Naive thymus-derived CD8-positive, alpha-beta T cell (primary cell): Measurements from ENCODE around the gene CACNG3. TPM values are rescaled to one million over a fixed set of nuclear protein-coding genes. Genes with fewer than 3 reads are reported as not detected.

Experiments
- ATAC-seq, 2 donors: fragments of 150-1000 bp; cut with Tn5 transposase in 1 of 2; sonication (Bioruptor Pico), chemical (Tn5 transposase) in 1 of 2; 1 replicate in 1 of 2; 2 replicates in 1 of 2; pipeline ENCODE4 v1.10.0; 2021; ENCODE audit warnings: mild to moderate bottlenecking in 2 of 2, moderate library complexity in 2 of 2
- POLR2A ChIA-PET: fragments of 350-600 bp; sonication (Branson Sonifier 250); formaldehyde crosslinking; loops from one replicate; lab custom pipeline; 2021; ENCODE audit warnings: antibody characterized with exemption; lab: Charles Lee
- DNase-seq, 10 donors: peaks; one replicate each; pipeline versions ENCODE4 v3.0.0 to v3.0.0-alpha.2; 2020 to 2022
- H3K27ac Mint-ChIP-seq, 10 donors: one replicate each; pipeline ENCODE4 v1.8.0; 2020 to 2022; ENCODE audit warnings: mild to moderate bottlenecking in 10 of 10, mixed read lengths in 10 of 10, moderate library complexity in 4 of 10, inconsistent platforms in 1 of 10
- H3K27me3 Mint-ChIP-seq, 5 donors: one replicate each; pipeline ENCODE4 v1.8.0; 2021 to 2022; ENCODE audit warnings: mixed read lengths in 5 of 5
- H3K36me3 Mint-ChIP-seq, 3 donors: one replicate each; pipeline ENCODE4 v1.8.0; 2020 to 2022; ENCODE audit warnings: mixed read lengths in 3 of 3, mild to moderate bottlenecking in 2 of 3, inconsistent platforms in 1 of 3
- H3K4me1 Mint-ChIP-seq, 4 donors: one replicate each; pipeline ENCODE4 v1.8.0; 2021 to 2022; ENCODE audit warnings: mixed read lengths in 4 of 4
- H3K4me3 Mint-ChIP-seq, 10 donors: one replicate each; pipeline ENCODE4 v1.8.0; 2020 to 2022; ENCODE audit warnings: mild to moderate bottlenecking in 10 of 10, mixed read lengths in 10 of 10, moderate library complexity in 6 of 10, inconsistent platforms in 1 of 10
- H3K9me3 Mint-ChIP-seq, 9 donors: one replicate each; pipeline ENCODE4 v1.8.0; 2020 to 2022; ENCODE audit warnings: mixed read lengths in 9 of 9, mild to moderate bottlenecking in 3 of 9, inconsistent platforms in 1 of 9, moderate library complexity in 1 of 9
- polyA plus RNA-seq, 3 donors: library from polyadenylated mRNA; unstranded; fragments of 300-500 nt; fragmentation: Illumina TruSeq; gene quantifications; one replicate each; pipeline ENCODE4 v1.2.3, GENCODE V29; 2021
- total RNA-seq, 8 experiments: library from RNA in 2 of 8; stranded (reverse) in 2 of 8; gene quantifications; one replicate each; pipeline ENCODE4 v1.2.3 and lab custom pipeline; 2021 to 2026

The CACNG3 gene
- total and polyA plus RNA-seq, 5 experiments from 2014 or later: not detected

DNA sequence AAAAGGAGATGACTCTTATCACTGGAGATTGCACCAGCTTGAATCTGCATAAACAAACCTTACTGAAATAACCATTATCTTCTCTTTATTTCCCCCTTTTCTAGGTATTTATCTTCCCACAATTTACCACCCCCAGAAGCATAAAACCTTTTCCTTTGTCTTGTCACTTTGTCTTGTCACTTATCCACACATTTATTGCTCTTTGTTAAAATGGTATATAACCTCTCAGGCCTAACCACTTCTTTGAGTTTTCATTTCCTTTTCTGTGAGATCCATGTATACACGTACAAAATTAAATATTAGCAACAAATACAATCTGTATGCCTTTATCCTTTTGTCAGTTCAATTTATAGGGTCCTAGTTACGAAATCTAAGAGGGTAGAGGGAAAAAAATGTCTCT lies 122.9 kb downstream of the CACNG3 start:
- POLR2A ChIA-PET: no interaction called here
- peaks cover 2 to 28% (median 4%) of the 10 kb centered on the region in 5 donors for H3K27me3 Mint-ChIP-seq
- ATAC-seq (no peak), DNase-seq (no peak)
- H3K4me3 Mint-ChIP-seq: no peak overlapping the region
- H3K4me1 Mint-ChIP-seq: no peaks in the 10 kb centered on the region
- peaks cover 2 to 34% (median 12%) of the 10 kb centered on the region in 3 donors for H3K36me3 Mint-ChIP-seq
- H3K27ac Mint-ChIP-seq: no peak overlapping the region
- peaks cover 0 to 67% (median 34%) of the 10 kb centered on the region in 9 donors for H3K9me3 Mint-ChIP-seq

DNA sequence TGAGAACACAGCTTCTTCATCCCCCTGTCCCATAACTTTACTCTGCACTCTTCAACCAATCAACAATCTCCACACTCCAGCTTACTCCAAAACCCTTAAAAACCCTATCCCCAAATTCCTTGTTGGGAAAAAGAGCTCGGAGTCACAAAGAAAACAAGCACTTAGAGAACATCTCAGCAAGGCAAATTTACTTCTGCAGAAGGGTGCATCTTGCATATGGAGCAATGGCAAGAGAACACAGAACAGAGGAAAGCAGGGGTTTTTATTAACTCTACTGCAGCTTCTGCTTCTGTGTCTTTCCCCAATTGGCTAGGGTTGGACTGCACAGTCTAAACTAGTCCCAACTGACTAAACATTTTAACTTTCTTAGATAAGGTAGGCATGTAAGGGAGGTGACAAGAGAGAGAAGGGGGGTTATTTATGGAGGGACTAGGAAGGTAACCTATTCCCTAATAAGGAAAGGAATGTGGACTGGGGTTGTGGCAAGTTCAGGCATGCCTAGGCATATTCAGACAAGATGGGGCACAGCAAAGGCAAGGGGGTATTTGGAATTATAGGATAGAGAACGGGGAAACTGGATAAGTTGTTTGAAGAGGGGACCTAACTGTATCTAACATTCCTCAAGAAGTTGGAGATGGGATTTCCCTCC lies 125.5 kb downstream of the CACNG3 start:
- Mint-ChIP-seq H3K27ac (no peak overlapping the region), H3K4me3 (no peak overlapping the region), H3K36me3 (peaks cover 0 to 34% (median 12%) of the 10 kb centered on the region in 3 donors), H3K27me3 (peaks cover 2 to 34% (median 11%) of the 10 kb centered on the region in 5 donors), H3K9me3 (peaks cover 0 to 67% (median 34%) of the 10 kb centered on the region in 9 donors), H3K4me1 (no peaks in the 10 kb centered on the region)
- POLR2A ChIA-PET: no interaction called here
- DNase-seq: no peak
- no peak for ATAC-seq

GRCh38 chr16:24382762-24383407 lies 126.8 kb downstream of the CACNG3 start:
- no peak for DNase-seq
- no peaks in the 10 kb centered on the region for H3K4me1 Mint-ChIP-seq
- POLR2A ChIA-PET: no interaction called here
- peaks cover 0 to 26% (median 9%) of the 10 kb centered on the region in 3 donors for H3K36me3 Mint-ChIP-seq
- peak overlapping the region in 1 of 10 donors; percentile 16 for H3K27ac Mint-ChIP-seq
- peaks cover 0 to 40% (median 19%) of the 10 kb centered on the region in 5 donors for H3K27me3 Mint-ChIP-seq
- peaks cover 0 to 56% (median 29%) of the 10 kb centered on the region in 9 donors for H3K9me3 Mint-ChIP-seq
- H3K4me3 Mint-ChIP-seq: no peak overlapping the region
- ATAC-seq: no peak

DNA sequence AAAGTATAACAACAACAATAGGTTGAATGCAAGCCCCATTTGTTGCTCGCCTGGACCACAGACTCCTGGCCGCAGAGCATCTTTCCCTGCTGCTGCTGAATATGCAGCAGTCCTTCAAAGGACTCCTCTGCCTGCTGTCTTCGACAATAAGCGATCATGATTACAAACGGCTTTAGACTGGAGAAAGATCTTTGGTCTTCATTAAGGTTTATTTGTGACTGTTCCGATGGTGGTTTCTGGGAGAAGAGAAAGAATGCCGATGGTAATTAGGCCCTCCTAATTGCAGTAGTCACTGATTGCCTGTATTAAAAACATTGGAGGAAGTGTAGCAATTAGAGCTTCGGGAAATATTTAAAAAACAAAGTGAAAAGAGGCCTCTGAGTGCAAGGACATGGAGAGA lies 138.2 kb downstream of the CACNG3 start:
- peaks cover 0 to 4% (median 0%) of the 10 kb centered on the region in 9 donors for H3K9me3 Mint-ChIP-seq
- H3K4me1 Mint-ChIP-seq: no peaks in the 10 kb centered on the region
- DNase-seq: no peak
- no peak for ATAC-seq
- no peak overlapping the region for H3K27ac Mint-ChIP-seq
- H3K27me3 Mint-ChIP-seq: peaks cover 13 to 36% (median 21%) of the 10 kb centered on the region in 5 donors
- no peak overlapping the region for H3K4me3 Mint-ChIP-seq
- H3K36me3 Mint-ChIP-seq: no peaks in the 10 kb centered on the region
- POLR2A ChIA-PET: no interaction called here

- H3K4me3 Mint-ChIP-seq: no peak overlapping the region
- H3K36me3 Mint-ChIP-seq: no peaks in the 10 kb centered on the region
- no peak for ATAC-seq
- H3K27ac Mint-ChIP-seq: no peak overlapping the region
- no peaks in the 10 kb centered on the region for H3K4me1 Mint-ChIP-seq
- peaks cover 0 to 11% (median 4%) of the 10 kb centered on the region in 9 donors for H3K9me3 Mint-ChIP-seq
- H3K27me3 Mint-ChIP-seq: peaks cover 13 to 36% (median 26%) of the 10 kb centered on the region in 5 donors
- POLR2A ChIA-PET: no interaction called here
- DNase-seq: no peak
These were observed 140.5 kb downstream of the CACNG3 start for GRCh38 chr16:24396350-24397271.

GRCh38 chr16:24409045-24409444 lies 152.9 kb downstream of the CACNG3 start:
- POLR2A ChIA-PET: no interaction called here
- no peak for ATAC-seq
- Mint-ChIP-seq H3K27ac (no peak overlapping the region), H3K36me3 (peaks cover 0 to 5% (median 0%) of the 10 kb centered on the region in 3 donors), H3K9me3 (peaks cover 0 to 5% (median 0%) of the 10 kb centered on the region in 9 donors), H3K4me1 (no peaks in the 10 kb centered on the region), H3K4me3 (no peak overlapping the region), H3K27me3 (peaks cover 2 to 28% (median 16%) of the 10 kb centered on the region in 5 donors)
- no peak for DNase-seq
